T-helper 1 cell treated with Interleukin-12 subunit alpha and Interleukin-12 subunit beta and Interleukin-4 antibody, amounts not matched to agents 30 ng/mL and 1 ng/mL, for 36 hours (primary cell): Measurements from ENCODE around the gene NUBP1. TPM values are rescaled to one million over a fixed set of nuclear protein-coding genes. Genes with fewer than 3 reads are reported as not detected.
"Not testable (repeated sequence)": the region's sequence is repeated elsewhere in the genome, so short reads cannot be mapped to it uniquely, and the experiment has no call there.

Source experiments
- intact Hi-C: fragments of 100-400 bp; cut with micrococcal nuclease; formaldehyde crosslinking; loops from one replicate; pipeline ENCODE4 v1.15.1; 2024
- total RNA-seq: library from RNA; stranded (reverse); gene quantifications from 2 replicates; pipeline ENCODE4 v1.2.3, GENCODE V29; 2022

The NUBP1 gene
- total RNA-seq, 1 donor from 2014 or later = 39.4 TPM

- intact Hi-C loops = no loop called here
Measured at GRCh38 chr16:10750793-10751192, 7.2 kb downstream of the NUBP1 start.

- intact Hi-C loops = no loop called here
Measured at GRCh38 chr16:10751291-10751697, 7.7 kb downstream of the NUBP1 start.

GRCh38 chr16:10752843-10753523 lies 9.3 kb downstream of the NUBP1 start:
- intact Hi-C loops = no loop called here

GRCh38 chr16:10753670-10754069 lies 10.0 kb downstream of the NUBP1 start:
- intact Hi-C loops = no loop called here

DNA sequence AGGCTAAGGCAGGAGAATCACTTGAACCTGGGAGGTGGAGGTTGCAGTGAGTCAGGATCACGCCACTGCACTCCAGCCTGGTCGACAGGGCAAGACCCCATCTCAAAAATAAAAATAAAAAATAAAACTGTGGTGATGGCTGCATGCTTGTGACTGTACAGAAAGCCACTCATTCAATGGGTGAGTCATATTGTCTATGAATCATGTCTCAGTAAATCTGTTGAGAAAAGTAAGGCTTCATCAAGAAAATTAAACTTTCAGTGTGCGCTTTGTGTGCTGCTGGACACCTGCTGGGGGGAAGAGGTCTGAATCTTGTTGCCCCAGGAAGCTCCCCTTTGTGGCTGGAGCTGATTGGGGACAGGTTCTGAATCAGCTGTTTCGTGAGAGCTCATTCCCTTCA lies 11.3 kb downstream of the NUBP1 start:
- intact Hi-C loops = no loop called here

- intact Hi-C loops = no loop called here
Measured at GRCh38 chr16:10756574-10756973, 12.9 kb downstream of the NUBP1 start.

- intact Hi-C loops = no loop called here
Measured at GRCh38 chr16:10760858-10761257, 17.2 kb downstream of the NUBP1 start.

DNA sequence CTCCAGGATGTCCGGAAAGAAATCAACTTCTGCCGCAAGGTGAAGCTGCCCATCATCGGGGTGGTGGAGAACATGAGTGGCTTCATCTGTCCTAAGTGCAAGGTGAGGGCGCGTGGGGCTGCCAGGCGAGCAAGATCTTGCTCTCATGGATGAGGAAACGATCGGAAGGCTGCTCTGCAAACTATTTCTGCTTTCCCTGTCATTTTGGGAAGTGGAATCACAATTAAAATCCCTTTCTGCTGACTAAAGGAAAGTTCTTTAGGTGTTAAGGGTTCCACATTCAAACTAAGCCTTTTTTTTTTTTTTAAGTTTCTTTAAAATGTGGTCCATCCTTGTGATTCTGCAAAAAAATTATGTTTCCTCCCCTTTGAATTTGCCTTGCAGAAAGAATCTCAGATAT lies 17.7 kb downstream of the NUBP1 start:
- intact Hi-C loops = no loop called here

DNA sequence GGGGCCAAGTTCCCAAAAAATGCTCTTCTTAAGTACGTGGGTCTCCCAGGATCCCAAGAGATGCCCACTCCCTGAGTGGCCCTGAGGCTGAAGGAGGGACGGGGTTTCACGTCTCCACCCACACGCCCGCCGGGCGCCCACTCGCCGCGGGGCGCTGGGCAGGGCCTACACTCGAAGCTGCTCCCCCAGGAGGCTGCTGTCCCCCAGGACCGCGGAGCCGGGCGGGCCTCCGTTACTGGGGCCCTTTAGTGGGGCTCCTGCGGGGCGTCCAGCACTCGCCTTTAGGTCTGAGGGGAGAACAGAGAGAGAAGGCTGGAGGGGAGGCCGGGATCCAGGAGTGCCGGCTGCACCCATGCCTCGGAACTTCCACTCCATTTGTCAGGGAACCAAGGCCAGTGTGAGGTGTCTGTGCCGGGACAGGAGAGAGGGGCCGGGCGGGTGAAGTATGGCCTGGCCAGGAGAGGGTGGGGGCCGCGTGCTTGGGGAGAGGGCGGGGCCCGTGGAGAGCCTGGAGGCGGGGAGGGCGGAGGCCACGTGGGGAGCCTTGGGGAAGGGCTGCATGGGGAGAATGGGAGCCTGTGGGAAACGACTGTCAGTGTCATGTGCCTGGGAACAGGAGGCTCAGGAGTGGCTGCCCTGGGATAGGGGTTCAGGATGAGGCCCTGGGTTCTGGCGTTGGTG lies 18.8 kb downstream of the NUBP1 start:
- intact Hi-C loops = no loop called here

- intact Hi-C loops = no loop called here
Measured at GRCh38 chr16:10763456-10763855, 19.8 kb downstream of the NUBP1 start.

DNA sequence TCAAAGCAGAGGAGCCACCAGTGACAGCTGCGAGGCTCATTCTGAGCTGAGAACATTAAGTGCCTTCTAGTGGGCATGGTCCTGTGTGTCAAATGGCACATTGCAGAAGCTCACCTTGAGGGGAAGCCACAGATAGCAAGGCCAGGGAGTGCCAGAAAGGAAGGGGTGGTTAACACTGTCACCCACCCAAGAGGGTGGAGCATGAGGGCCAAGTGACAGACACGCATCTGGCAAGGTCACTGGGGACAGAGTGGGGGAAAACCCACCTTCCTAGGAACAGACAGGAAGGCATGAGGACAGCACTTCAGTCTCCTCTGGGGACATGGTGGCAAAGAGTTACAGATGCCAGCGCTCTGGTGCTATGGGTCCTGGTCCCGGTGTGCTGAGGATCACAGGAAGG lies 22.1 kb downstream of the NUBP1 start:
- intact Hi-C loops = no loop called here

- intact Hi-C loops = no loop called here
Measured at GRCh38 chr16:10767127-10767526, 23.5 kb downstream of the NUBP1 start.

DNA sequence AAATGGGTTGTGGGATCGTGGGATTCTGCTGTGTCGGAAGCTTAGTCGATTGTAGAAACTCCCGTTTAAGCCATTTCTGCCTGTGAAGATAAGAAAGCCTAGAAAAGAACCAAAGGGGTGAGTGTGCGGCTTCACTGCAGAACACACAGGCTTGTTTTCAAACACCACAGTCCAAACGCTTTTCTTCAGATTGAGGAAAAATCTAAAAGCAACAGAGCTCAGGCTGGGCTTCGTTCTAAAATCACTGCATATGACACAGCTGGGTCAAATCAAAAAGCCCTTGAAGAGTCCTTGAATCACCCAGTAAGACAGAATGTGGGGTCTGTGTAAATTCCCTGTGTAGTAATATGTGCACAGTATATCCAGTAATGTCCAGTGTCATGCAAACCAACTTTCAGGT lies 25.7 kb downstream of the NUBP1 start:
- intact Hi-C loops = no loop called here

GRCh38 chr16:10770907-10771306 lies 27.3 kb downstream of the NUBP1 start:
- intact Hi-C loops = loop anchor here (10.0 kb wide), 1 partner anchor 104 kb away; the partner anchor contains the start of gene CIITA

GRCh38 chr16:10776280-10776679 lies 32.6 kb downstream of the NUBP1 start:
- intact Hi-C loops = loop anchor here (1.0 to 10.0 kb wide), 2 partner anchors 36 to 99 kb away; partner anchors contain the start of gene CIITA

DNA sequence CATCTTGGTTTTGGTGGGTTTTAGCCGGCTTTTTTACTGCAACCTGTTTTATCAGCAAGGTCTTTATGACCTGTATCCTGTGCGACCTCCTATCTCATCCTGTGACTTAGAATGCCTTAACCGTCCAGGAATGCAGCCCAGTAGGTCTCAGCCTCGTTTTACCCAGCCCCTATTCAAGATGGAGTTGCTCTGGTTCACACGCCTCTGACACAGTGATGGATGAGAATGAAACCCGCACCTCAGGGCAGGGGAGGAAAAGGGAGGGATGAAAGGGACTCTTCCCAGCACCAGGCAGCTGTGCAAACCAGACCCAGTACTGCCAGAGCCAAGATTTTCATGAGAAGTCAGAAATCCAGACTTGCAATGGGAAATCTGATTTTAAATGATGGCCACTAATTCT lies 33.3 kb downstream of the NUBP1 start:
- intact Hi-C loops = loop anchor here (1.0 to 10.0 kb wide), 2 partner anchors 35 to 98 kb away; partner anchors contain the start of gene CIITA

GRCh38 chr16:10777356-10777755 lies 33.7 kb downstream of the NUBP1 start:
- intact Hi-C loops = loop anchor here (10.0 kb wide), 1 partner anchor 97 kb away; the partner anchor contains the start of gene CIITA

DNA sequence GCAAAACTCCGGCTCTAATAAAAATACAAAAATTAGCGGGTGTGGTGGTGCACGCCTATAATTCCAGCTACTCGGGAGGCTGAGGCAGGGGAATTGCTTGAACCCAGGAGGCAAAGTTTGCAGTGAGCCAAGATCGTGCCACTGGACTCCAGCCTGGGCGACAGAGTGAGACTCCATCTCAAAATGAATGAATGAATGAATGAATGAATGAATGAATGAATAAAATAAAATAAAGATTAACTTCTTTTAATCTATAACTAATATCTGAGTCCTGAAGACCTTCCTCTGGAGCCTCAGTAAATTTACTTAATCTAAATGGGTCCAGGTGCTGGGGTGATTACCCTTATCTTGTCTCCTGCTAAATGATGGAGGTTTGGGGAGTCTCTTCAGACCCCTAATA lies 36.3 kb downstream of the NUBP1 start:
- intact Hi-C loops = loop anchor here (10.0 kb wide), 1 partner anchor 95 kb away; the partner anchor contains the start of gene CIITA

GRCh38 chr16:10780628-10781027 lies 37.0 kb downstream of the NUBP1 start:
- intact Hi-C loops = no loop called here

GRCh38 chr16:10782628-10783027 lies 39.0 kb downstream of the NUBP1 start:
- intact Hi-C loops = no loop called here

DNA sequence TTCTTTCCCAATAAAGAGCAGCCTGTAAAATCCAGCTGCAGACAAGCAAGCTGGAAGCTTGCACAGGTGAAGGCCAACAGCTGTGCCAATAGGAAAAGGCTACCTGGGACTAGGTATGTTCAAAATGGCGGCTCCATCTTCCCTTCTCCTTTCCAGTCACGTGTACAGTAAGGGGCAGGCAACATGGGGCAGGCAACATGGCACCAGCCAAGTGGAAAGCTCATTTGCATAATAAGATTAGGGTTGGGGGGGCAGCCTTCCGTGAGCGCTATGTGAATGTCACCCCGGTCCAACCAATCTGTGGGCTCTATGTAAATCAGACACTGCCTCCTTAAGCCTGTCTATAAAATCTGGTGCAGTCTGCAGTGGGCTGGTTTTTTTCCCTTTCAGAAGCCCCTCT lies 43.7 kb downstream of the NUBP1 start:
- intact Hi-C loops = no loop called here

- intact Hi-C loops = not testable (repeated sequence)
Measured at GRCh38 chr16:10788630-10789029, 45.0 kb downstream of the NUBP1 start.

DNA sequence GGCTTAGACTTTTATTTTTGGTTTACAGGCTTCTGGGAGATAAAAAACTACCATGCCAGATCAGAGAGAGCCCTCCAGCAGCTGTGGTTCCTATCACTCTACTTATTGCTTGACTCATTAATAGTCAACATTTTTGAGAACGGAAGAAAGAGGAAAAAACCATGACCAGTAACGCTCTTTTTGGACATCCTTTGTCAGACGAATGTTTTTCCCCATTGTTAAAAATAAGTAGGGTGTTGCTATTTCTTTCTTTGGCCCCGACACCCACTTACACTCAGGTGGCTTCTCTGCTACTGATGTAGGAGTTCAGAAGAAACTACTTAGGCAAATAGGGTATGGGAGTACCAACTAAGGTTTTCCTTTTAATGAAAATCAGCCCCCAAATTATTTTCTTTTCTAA lies 47.4 kb downstream of the NUBP1 start:
- intact Hi-C loops = no loop called here
